Memory B cell (primary cell): ENCODE measurements around the gene CCDC85C.

ENCODE experiments used
- ATAC-seq: fragments of 150-1000 bp; cut with Tn5 transposase; 2 replicates; pipeline ENCODE4 v1.10.0; 2021; ENCODE audit warnings: low read depth, mild to moderate bottlenecking, moderate library complexity
- DNase-seq, 2 donors: peaks; one replicate each; pipeline ENCODE4 v3.0.0; 2022; ENCODE audit warnings: low spot score in 2 of 2
- H3K27ac Mint-ChIP-seq: one replicate; pipeline ENCODE4 v1.8.0; 2022; ENCODE audit warnings: mild to moderate bottlenecking, moderate library complexity, mixed read lengths
- H3K27me3 Mint-ChIP-seq: one replicate; pipeline ENCODE4 v1.8.0; 2022; ENCODE audit warnings: mixed read lengths
- H3K36me3 Mint-ChIP-seq: one replicate; pipeline ENCODE4 v1.8.0; 2022; ENCODE audit warnings: mild to moderate bottlenecking, mixed read lengths
- H3K4me1 Mint-ChIP-seq: one replicate; pipeline ENCODE4 v1.8.0; 2022; ENCODE audit warnings: mixed read lengths
- H3K4me3 Mint-ChIP-seq: one replicate; pipeline ENCODE4 v1.8.0; 2022; ENCODE audit warnings: mild to moderate bottlenecking, moderate library complexity, mixed read lengths
- H3K9me3 Mint-ChIP-seq: one replicate; pipeline ENCODE4 v1.8.0; 2022; ENCODE audit warnings: mixed read lengths

Gene CCDC85C

GRCh38 chr14:99570544-99571302 is 33.3 kb downstream of the CCDC85C start:
- H3K27me3 Mint-ChIP-seq: peaks cover 5% of the 10 kb centered on the region
- ATAC-seq (no peak), DNase-seq (no peak)
- H3K4me3 Mint-ChIP-seq: no peak overlapping the region
- H3K27ac Mint-ChIP-seq: no peak overlapping the region
- H3K4me1 Mint-ChIP-seq: peaks cover 5% of the 10 kb centered on the region
- no peaks in the 10 kb centered on the region for H3K36me3 Mint-ChIP-seq
- no peaks in the 10 kb centered on the region for H3K9me3 Mint-ChIP-seq

DNA sequence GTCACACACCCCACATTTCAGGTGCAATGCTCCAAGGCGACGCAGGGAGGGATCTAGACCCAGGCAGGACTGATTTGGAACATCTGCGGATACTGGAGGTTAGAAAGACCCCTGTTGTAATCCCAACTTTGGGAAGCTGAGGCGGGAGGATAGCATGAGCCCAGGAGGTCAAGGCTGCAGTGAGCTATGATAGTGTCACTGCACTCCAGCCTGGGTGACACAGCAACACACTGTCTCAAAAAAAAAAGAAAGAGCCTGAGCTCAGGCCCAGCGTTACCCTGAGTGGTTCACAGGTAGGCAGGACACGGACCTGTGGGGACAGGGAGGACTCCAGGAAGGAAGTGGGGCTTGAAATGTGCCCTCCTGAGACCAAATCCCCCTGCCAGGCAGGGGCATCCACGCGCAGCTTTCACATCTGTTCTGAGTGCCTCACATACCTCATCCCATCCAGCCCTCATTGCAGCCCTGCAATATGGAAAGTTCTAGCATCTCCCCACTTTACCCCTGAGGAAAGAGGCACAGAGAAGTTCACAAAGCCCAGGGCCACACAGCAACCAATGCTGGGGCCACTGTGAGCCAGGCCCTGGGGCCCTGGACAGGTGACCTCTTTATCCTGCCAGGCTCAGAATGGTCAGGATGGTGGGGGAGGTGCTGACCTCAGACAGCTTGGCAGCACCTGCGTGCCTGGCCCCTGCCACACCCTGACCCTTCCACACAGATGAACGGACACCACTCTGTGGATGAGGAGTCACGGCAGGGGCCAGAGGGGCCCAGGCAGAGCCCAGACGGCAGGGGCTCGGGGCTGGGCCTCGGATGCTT is 34.1 kb downstream of the CCDC85C start:
- H3K27ac Mint-ChIP-seq: no peak overlapping the region
- H3K27me3 Mint-ChIP-seq: peaks cover 5% of the 10 kb centered on the region
- H3K36me3 Mint-ChIP-seq: no peaks in the 10 kb centered on the region
- H3K4me3 Mint-ChIP-seq: no peak overlapping the region
- no peak for ATAC-seq
- no peaks in the 10 kb centered on the region for H3K9me3 Mint-ChIP-seq
- no peak for DNase-seq
- H3K4me1 Mint-ChIP-seq: peaks cover 5% of the 10 kb centered on the region

DNA sequence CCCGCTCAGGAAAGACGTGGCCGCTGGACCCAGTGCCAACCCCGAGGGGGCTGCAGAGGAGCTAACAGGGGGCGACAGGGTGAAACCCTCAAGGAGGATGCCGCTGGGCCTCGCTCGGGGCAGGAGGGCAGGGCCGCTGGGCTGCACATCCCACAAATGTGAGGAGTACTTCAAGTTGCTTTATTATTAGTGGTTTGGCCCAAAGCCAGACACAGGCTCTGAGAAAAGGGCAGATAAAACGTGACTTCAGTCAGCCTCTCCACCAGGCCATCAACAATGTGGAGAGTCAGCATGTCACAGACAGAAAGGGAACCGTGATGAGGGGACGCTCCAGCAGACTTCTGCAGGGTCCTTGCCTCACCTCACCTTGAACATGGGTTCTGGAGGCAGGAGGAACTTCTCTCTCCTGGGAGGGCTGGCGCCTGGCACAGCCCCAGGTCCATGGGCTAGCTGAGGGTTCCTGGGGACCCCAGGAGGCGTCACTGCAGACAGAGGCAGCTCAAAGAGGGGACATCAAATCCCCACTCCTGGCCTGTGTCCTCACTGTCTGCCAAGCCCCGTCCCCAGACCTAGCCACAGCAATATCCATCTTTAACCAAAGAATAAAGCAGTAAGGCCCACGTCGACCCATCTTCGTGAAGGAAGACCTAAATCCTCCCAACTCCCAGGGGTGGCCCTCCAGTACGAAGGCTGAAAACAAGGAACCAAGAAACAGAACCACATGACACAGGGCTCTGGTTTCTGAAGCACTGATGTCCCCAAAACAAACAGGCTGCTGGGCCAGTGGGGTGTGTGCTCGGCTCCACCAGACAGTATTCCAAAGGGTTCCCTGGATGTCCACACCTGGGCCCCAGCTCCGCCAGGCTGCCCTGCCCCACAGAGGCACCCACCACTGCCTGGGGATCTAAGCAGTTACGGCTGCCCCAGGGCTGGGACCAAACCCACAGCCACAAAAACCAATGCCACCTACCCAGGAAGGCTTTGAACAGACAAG is 35.1 kb downstream of the CCDC85C start:
- Mint-ChIP-seq H3K27ac (no peak overlapping the region), H3K36me3 (no peaks in the 10 kb centered on the region), H3K27me3 (peaks cover 5% of the 10 kb centered on the region), H3K4me1 (peaks cover 5% of the 10 kb centered on the region), H3K9me3 (no peaks in the 10 kb centered on the region), H3K4me3 (no peak overlapping the region)
- DNase-seq (no peak), ATAC-seq (no peak)

- peaks cover 3% of the 10 kb centered on the region for H3K4me1 Mint-ChIP-seq
- no peak overlapping the region for H3K4me3 Mint-ChIP-seq
- H3K9me3 Mint-ChIP-seq: no peaks in the 10 kb centered on the region
- no peaks in the 10 kb centered on the region for H3K36me3 Mint-ChIP-seq
- no peak for DNase-seq
- no peak for ATAC-seq
- no peak overlapping the region for H3K27ac Mint-ChIP-seq
- peaks cover 12% of the 10 kb centered on the region for H3K27me3 Mint-ChIP-seq
These were observed 37.3 kb downstream of the CCDC85C start for GRCh38 chr14:99566390-99567354.

DNA sequence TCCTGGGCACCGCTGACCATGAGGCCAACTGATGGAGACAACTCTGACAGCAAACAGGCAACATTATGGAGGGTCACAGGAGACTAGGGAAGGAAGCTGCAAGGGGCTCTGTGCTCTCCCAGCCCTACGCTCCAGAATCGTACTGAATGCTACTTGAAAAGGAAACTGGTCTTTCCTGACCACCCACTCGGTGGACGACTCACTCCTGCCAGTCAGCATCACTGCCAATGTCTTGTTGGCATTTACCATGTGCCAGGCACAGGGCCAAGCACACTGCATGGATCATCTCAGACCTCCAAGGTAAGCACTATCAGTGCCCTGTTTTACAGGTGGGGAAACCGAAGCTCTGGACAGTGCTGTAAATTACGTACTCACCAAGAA is 38.0 kb downstream of the CCDC85C start:
- H3K27ac Mint-ChIP-seq: no peak overlapping the region
- DNase-seq (no peak), ATAC-seq (no peak)
- H3K27me3 Mint-ChIP-seq: peaks cover 12% of the 10 kb centered on the region
- H3K4me3 Mint-ChIP-seq: no peak overlapping the region
- H3K9me3 Mint-ChIP-seq: no peaks in the 10 kb centered on the region
- H3K36me3 Mint-ChIP-seq: no peaks in the 10 kb centered on the region
- peaks cover 3% of the 10 kb centered on the region for H3K4me1 Mint-ChIP-seq

- peaks cover 12% of the 10 kb centered on the region for H3K27me3 Mint-ChIP-seq
- H3K27ac Mint-ChIP-seq: no peak overlapping the region
These were observed 38.6 kb downstream of the CCDC85C start for GRCh38 chr14:99565383-99565782.

DNA sequence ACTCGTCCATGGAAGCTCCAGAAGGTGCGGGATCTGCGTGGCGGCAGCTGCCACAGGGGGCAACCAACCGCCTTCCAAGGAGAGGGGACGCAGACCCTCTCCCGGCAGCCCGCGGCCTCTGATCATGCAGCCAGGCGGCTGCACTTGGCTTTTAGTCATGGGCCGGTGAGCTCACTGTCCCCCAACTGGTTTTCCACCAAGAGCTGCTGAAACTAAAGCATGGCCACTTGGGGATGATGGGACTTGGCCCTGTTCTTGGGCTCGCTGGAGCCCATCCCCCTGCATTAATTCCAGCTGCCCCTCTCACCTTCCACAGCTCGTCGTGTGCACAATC is 39.1 kb downstream of the CCDC85C start:
- H3K27me3 Mint-ChIP-seq: peaks cover 12% of the 10 kb centered on the region
- H3K9me3 Mint-ChIP-seq: no peaks in the 10 kb centered on the region
- no peak overlapping the region for H3K4me3 Mint-ChIP-seq
- H3K4me1 Mint-ChIP-seq: peaks cover 3% of the 10 kb centered on the region
- DNase-seq (no peak), ATAC-seq (no peak)
- H3K27ac Mint-ChIP-seq: no peak overlapping the region
- no peaks in the 10 kb centered on the region for H3K36me3 Mint-ChIP-seq

More at GRCh38 chr14:99565383-99565782, 38.6 kb downstream of the CCDC85C start:
- no peaks in the 10 kb centered on the region for H3K36me3 Mint-ChIP-seq
- no peak overlapping the region for H3K4me3 Mint-ChIP-seq
- DNase-seq (no peak), ATAC-seq (no peak)
- peaks cover 3% of the 10 kb centered on the region for H3K4me1 Mint-ChIP-seq
- no peaks in the 10 kb centered on the region for H3K9me3 Mint-ChIP-seq

DNA sequence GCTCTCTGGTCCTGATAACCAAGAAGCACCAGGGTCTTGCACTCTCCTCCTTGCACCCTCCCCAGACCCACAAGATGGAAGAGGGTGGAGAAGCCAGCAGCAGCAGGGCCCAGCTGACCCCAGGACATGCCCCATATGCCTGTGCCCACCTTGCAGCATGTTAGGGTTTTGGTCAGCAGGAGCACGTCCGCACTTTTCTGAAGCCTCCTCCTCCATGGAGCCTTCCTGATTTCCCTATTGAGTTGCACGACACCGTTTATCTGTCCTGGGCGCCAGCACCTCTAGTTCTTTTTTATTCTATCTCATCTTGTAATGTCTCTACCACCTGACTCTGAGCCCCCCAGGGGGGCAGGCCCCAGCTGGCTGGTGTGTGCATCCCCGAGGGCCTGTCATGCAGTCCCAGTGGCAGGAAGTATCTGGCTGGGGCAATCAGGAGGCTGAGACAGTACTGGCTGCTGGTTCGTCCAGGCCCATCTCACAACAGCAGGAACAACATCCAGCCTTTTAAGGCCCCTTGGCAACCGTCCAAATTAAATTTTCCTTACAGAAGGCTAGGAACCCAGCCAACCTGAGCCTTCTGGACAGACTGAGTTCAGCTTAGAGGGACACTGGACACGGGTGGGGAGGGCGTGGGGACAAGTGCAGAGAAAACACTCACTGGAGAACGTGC is 39.6 kb downstream of the CCDC85C start:
- ATAC-seq (no peak), DNase-seq (no peak)
- Mint-ChIP-seq H3K9me3 (no peaks in the 10 kb centered on the region), H3K4me1 (peaks cover 3% of the 10 kb centered on the region), H3K27me3 (peaks cover 10% of the 10 kb centered on the region), H3K4me3 (no peak overlapping the region), H3K27ac (no peak overlapping the region), H3K36me3 (no peaks in the 10 kb centered on the region)

DNA sequence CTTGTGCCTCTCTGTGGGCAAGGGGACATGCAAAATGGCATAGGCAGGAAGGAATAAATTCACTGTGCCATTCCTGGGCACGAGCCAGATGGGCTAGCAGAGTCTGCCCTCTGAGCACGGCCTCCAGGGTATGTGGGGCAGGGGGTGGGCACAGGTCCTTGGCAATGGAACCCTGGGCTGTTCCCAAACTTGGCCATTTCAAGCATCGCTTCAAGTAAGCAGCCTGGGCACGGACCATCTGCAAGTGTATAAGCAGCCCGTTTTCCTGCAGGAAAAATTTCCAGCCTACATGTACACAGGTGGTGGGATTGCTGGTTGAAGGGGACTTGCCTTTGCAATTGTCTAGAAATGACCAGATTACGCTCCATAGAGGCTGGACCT is 40.3 kb downstream of the CCDC85C start:
- peaks cover 10% of the 10 kb centered on the region for H3K27me3 Mint-ChIP-seq
- H3K4me3 Mint-ChIP-seq: no peak overlapping the region
- H3K9me3 Mint-ChIP-seq: no peaks in the 10 kb centered on the region
- DNase-seq (no peak), ATAC-seq (no peak)
- H3K4me1 Mint-ChIP-seq: peaks cover 3% of the 10 kb centered on the region
- H3K36me3 Mint-ChIP-seq: no peaks in the 10 kb centered on the region
- no peak overlapping the region for H3K27ac Mint-ChIP-seq

DNA sequence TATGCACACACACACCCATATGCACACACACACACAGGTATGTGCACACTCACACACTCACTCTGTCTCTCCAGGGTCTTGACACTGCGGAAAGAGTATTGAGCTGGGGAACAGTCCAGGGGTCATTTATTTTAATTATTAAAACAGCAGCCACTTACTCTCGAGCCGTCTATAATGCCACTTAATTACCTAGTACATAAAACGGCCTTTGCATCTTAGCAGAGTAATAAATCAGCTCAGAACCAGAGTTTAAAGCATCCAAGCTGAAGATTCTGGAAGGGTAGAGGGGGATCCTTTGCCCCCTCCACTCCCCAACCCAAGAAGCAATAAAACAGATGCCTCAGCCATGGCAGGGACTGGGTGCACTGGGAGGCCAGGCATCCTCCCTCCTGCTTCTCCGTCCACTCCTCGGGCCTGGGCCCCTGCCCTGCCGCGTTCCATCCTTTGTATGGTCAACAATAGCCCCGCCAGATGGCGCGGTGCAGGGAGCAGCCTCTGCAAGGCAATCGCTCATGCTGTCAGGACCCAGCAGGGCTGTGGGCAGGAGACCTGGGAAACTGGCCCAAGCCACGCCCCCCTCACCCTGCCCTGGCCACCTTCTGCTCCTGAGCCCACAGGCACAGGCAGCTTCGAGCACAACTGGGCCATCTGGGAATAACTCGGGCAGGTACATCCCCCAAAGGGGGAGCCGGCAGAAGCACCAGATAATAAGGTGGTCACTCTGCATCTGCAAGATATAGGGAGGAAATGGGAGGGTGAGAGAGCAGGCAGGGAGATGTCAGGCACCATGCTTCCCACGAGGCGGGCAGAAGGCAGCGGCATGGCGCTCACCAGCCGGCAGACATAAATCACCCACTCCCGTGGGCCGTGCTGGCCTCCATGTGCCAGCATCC is 40.9 kb downstream of the CCDC85C start:
- Mint-ChIP-seq H3K27me3 (peaks cover 10% of the 10 kb centered on the region), H3K4me1 (peaks cover 3% of the 10 kb centered on the region), H3K27ac (no peak overlapping the region), H3K9me3 (peaks cover 1% of the 10 kb centered on the region), H3K4me3 (no peak overlapping the region), H3K36me3 (no peaks in the 10 kb centered on the region)
- ATAC-seq (no peak), DNase-seq (no peak)

DNA sequence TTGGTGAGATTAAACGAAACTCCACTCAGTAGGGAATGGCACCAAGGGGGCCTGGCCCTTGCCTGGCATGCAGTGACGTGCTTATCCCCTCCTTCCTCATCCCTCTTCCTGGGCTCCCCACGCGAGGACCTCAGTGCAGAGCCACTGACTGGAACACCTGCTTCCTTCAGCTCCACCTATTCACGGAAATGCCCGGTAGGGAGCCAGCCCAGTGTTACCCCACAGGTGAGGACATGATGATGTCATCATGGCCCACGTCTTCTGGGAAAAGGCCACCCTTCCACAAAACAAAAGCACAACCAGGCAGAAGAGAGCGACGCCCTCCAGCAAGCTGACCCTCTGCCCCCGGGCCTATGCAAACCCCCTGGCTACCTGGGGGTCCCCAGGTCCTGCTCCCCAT is 42.1 kb downstream of the CCDC85C start:
- DNase-seq: no peak
- no peak for ATAC-seq
- H3K4me1 Mint-ChIP-seq: peaks cover 3% of the 10 kb centered on the region
- H3K9me3 Mint-ChIP-seq: peaks cover 1% of the 10 kb centered on the region
- peaks cover 7% of the 10 kb centered on the region for H3K27me3 Mint-ChIP-seq
- no peaks in the 10 kb centered on the region for H3K36me3 Mint-ChIP-seq
- H3K27ac Mint-ChIP-seq: no peak overlapping the region
- no peak overlapping the region for H3K4me3 Mint-ChIP-seq
